Neural cell (in vitro differentiated cells): ENCODE measurements around the gene CNST.

ENCODE experiments used
- EZH2 ChIP-seq: fragments of 200-600, 300-800 bp; shearing (Covaris generic), sonication (generic); IDR thresholded peaks from 2 replicates; pipeline ENCODE4 v1.6.1; 2014; ENCODE audit warnings: antibody characterized with exemption, low read length, borderline replicate concordance, mild to moderate bottlenecking; ENCODE audit not compliant: insufficient read depth, poor library complexity, severe bottlenecking
- RAD21 ChIP-seq: fragments of 450-650 bp; conservative IDR thresholded peaks from 2 replicates; pipeline ENCODE4 v1.6.1; 2014; ENCODE audit warnings: antibody characterized with exemption, mild to moderate bottlenecking, moderate library complexity
- SMC3 ChIP-seq: fragments of 450-650 bp; conservative IDR thresholded peaks from 2 replicates; pipeline ENCODE4 v1.6.1; 2014; ENCODE audit warnings: antibody characterized with exemption, mild to moderate bottlenecking, moderate library complexity; ENCODE audit not compliant: poor library complexity

DNA sequence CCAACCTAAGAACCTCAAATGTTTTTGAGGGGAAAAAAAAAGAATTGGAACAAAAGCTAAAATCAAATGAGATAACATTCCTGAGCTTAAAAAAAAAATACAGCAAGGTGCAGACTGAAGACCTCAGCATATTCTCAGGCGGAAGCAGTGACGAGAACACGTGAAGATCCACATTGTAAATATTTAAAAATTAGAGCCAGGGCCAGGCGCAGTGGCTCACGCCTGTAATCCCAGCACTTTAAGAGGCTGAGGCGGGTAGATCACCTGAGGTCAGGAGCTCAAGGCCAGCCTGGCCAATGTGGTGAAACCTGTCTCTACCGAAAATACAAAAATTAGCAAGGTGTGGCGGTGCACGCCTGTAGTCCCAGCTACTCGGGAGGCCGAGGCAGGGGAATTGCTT lies 15.9 kb upstream of the CNST start:
- no peak for TF ChIP-seq EZH2
- no peak for TF ChIP-seq SMC3
- no peak for TF ChIP-seq RAD21
